Neural progenitor cell (in vitro differentiated cells): ENCODE results near the gene IL17C. TPM values are rescaled to one million over a fixed set of nuclear protein-coding genes. Genes with fewer than 3 reads are reported as not detected.

Source experiments
- DNase-seq: peaks from one replicate; pipeline ENCODE4 v3.0.0-alpha.2; 2016; ENCODE audit warnings: low spot score
- H2AFZ ChIP-seq: fragments of 200-600 bp; sonication (generic); replicated peaks from 2 replicates; pipeline ENCODE4 v1.6.1; 2016; ENCODE audit warnings: antibody characterized with exemption
- H3F3A ChIP-seq: fragments of 200-600 bp; sonication (generic); 2 replicates; pipeline ENCODE4 v1.6.1; 2016; ENCODE audit warnings: antibody characterized with exemption, low read depth
- H3K27ac ChIP-seq: fragments of 200-600 bp; sonication (generic); 2 replicates; pipeline ENCODE4 v1.5.1; 2016; ENCODE audit warnings: mild to moderate bottlenecking
- H3K27me3 ChIP-seq: fragments of 200-600 bp; sonication (generic); 2 replicates; pipeline ENCODE4 v1.6.1; 2016; ENCODE audit warnings: mild to moderate bottlenecking, moderate library complexity
- H3K36me3 ChIP-seq: fragments of 200-600 bp; sonication (generic); 2 replicates; pipeline ENCODE4 v1.5.1; 2016
- H3K4me1 ChIP-seq: fragments of 200-600 bp; sonication (generic); 2 replicates; pipeline ENCODE4 v1.6.1; 2016; ENCODE audit warnings: mixed run types
- H3K4me2 ChIP-seq: fragments of 200-600 bp; sonication (generic); 2 replicates; pipeline ENCODE4 v1.6.1; 2016
- H3K4me3 ChIP-seq: fragments of 200-600 bp; sonication (generic); 2 replicates; pipeline ENCODE4 v1.5.1; 2016
- H3K79me2 ChIP-seq: fragments of 200-600 bp; sonication (generic); 2 replicates; pipeline ENCODE4 v1.6.1; 2016; ENCODE audit warnings: low read depth
- H3K9ac ChIP-seq: fragments of 200-600 bp; sonication (generic); 2 replicates; pipeline ENCODE4 v1.6.1; 2016
- H3K9me3 ChIP-seq: fragments of 200-600 bp; sonication (generic); 2 replicates; pipeline ENCODE4 v1.5.1; 2016; ENCODE audit warnings: low read depth
- H4K20me1 ChIP-seq: fragments of 200-600 bp; sonication (generic); 2 replicates; pipeline ENCODE4 v1.6.1; 2016; ENCODE audit warnings: low read depth
- H3K27ac Mint-ChIP-seq: 3 replicates; pipeline ENCODE4 v1.8.0; 2021; ENCODE audit warnings: mixed read lengths
- H3K27me3 Mint-ChIP-seq: 2 replicates; pipeline ENCODE4 v1.8.0; 2022; ENCODE audit warnings: low read depth, mild to moderate bottlenecking, inconsistent platforms, moderate library complexity, mixed read lengths; ENCODE audit not compliant: insufficient read depth
- H3K36me3 Mint-ChIP-seq: 3 replicates; pipeline ENCODE4 v1.8.0; 2021; ENCODE audit warnings: mixed read lengths
- H3K4me1 Mint-ChIP-seq: 3 replicates; pipeline ENCODE4 v1.8.0; 2021; ENCODE audit warnings: mixed read lengths
- H3K4me3 Mint-ChIP-seq: 3 replicates; pipeline ENCODE4 v1.8.0; 2021; ENCODE audit warnings: mild to moderate bottlenecking, moderate library complexity, mixed read lengths
- H3K9me3 Mint-ChIP-seq: 3 replicates; pipeline ENCODE4 v1.8.0; 2020; ENCODE audit warnings: mixed read lengths
- EZH2 ChIP-seq: fragments of 200-600 bp; sonication (generic); IDR thresholded peaks from 2 replicates; pipeline ENCODE4 v1.6.1; 2017; ENCODE audit warnings: antibody characterized with exemption, mild to moderate bottlenecking, moderate library complexity
- EZH2phosphoT487 ChIP-seq: fragments of 200-600 bp; sonication (generic); IDR thresholded peaks from 2 replicates; pipeline ENCODE4 v1.6.1; 2017; ENCODE audit warnings: antibody characterized with exemption
- total RNA-seq: library from RNA; depleted of rRNA; stranded (reverse); fragments of >200 nt; gene quantifications from 2 replicates; pipeline ENCODE4 v1.2.3, GENCODE V29; 2015; ENCODE audit warnings: low replicate concordance
- TF ChIP-seq, protein P1 (sequence below): fragments of 200-600 bp; sonication (generic); IDR thresholded peaks from 2 replicates; pipeline ENCODE4 v1.5.1; 2017; ENCODE audit warnings: antibody characterized with exemption, mild to moderate bottlenecking

Gene IL17C
- total RNA-seq, 1 donor from 2014 or later: not detected

DNA sequence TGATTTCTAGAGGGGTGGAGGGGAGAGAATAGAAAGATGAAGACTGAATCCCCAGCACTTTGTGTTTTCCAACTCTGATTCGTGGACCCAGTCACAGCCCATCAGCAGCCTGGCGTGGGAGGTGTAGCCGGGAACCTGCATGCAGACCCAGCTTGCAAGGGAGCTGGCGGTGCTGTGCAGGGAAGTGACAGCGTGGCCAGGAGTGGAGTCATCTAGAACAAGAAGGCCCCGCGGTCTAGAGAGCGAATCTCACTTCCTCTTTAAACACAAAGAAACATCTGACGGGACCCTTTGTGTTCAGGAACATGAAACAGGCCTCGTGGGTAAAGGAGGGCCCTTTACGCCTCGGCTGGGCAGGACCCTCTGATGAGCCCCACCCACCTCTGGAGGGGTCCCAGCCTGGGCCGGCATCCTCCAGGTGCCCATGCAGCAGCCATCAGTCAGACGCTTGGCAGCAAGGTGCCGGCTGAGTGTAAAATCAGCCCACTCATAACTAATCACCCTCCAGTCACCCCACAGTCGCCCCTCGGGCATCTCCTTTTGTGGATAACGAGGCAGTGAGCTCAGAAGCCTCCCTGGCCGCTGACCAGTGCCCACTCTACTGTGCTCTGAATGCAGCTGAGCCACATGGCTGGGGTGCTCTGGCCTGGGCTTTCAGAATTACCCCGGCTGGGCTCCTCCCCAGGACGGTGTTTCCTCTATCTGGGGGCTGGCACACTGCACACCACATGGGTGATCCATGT is 43.5 kb downstream of the IL17C start:
- Histone ChIP-seq H3F3A (peaks cover 23% of the 10 kb centered on the region), H3K4me2 (no peak overlapping the region), H3K27me3 (peaks cover 32% of the 10 kb centered on the region), H3K4me3 (no peak overlapping the region), H3K79me2 (no peaks in the 10 kb centered on the region), H4K20me1 (peaks cover 2% of the 10 kb centered on the region), H3K9me3 (no peaks in the 10 kb centered on the region), H3K27ac (no peak overlapping the region), H3K36me3 (no peaks in the 10 kb centered on the region), H2AFZ (no peak overlapping the region), H3K9ac (no peak overlapping the region), H3K4me1 (peaks cover 12% of the 10 kb centered on the region)
- Mint-ChIP-seq H3K4me3 (no peak overlapping the region), H3K27me3 (peaks cover 27% of the 10 kb centered on the region), H3K9me3 (no peaks in the 10 kb centered on the region), H3K36me3 (no peaks in the 10 kb centered on the region), H3K27ac (no peak overlapping the region), H3K4me1 (peaks cover 7% of the 10 kb centered on the region)
- no peak for TF ChIP-seq EZH2
- TF ChIP-seq EZH2phosphoT487: no peak
- TF ChIP-seq, protein P1, sequence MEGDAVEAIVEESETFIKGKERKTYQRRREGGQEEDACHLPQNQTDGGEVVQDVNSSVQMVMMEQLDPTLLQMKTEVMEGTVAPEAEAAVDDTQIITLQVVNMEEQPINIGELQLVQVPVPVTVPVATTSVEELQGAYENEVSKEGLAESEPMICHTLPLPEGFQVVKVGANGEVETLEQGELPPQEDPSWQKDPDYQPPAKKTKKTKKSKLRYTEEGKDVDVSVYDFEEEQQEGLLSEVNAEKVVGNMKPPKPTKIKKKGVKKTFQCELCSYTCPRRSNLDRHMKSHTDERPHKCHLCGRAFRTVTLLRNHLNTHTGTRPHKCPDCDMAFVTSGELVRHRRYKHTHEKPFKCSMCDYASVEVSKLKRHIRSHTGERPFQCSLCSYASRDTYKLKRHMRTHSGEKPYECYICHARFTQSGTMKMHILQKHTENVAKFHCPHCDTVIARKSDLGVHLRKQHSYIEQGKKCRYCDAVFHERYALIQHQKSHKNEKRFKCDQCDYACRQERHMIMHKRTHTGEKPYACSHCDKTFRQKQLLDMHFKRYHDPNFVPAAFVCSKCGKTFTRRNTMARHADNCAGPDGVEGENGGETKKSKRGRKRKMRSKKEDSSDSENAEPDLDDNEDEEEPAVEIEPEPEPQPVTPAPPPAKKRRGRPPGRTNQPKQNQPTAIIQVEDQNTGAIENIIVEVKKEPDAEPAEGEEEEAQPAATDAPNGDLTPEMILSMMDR: no peak
- no peak for DNase-seq

DNA sequence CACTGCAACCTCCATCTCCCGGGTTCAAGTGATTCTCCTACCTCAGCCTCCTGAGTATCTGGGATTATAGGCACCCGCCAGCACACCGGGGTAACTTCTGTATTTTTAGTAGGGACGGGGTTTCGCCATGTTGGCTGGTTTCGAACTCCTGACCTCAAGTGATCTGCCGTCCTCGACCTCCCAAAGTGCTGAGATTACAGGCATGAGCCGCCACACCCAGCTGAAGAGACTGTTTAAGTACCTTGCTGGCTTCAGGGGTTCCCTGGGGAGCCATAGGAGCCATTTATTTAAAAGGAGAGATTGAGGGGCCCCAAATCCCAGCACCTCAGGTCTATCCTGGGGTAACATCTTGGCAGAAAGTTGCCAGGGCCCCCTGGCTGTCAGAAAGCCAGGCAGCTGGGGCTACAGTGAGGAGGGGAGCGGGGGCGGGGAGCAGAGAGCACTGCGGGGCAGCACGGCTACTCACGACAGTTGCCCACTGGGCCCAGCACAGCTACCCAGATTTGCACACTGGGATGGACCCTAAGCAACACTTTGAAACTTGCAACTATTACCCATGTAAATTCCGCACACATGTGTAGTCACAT is 46.3 kb downstream of the IL17C start:
- Histone ChIP-seq H3K27me3 (peaks cover 58% of the 10 kb centered on the region), H3K36me3 (no peaks in the 10 kb centered on the region), H3F3A (peaks cover 29% of the 10 kb centered on the region), H3K4me2 (peak overlapping the region; percentile 85), H3K9me3 (no peaks in the 10 kb centered on the region), H3K4me1 (peaks cover 16% of the 10 kb centered on the region), H3K4me3 (no peak overlapping the region), H2AFZ (no peak overlapping the region), H3K9ac (no peak overlapping the region), H3K79me2 (no peaks in the 10 kb centered on the region), H3K27ac (no peak overlapping the region), H4K20me1 (peaks cover 7% of the 10 kb centered on the region)
- DNase-seq: no peak
- H3K4me1 Mint-ChIP-seq: peaks cover 7% of the 10 kb centered on the region
- H3K36me3 Mint-ChIP-seq: no peaks in the 10 kb centered on the region
- TF ChIP-seq, protein P1: no peak
- TF ChIP-seq EZH2phosphoT487: no peak
- TF ChIP-seq EZH2: no peak
- H3K27me3 Mint-ChIP-seq: peaks cover 42% of the 10 kb centered on the region
- no peaks in the 10 kb centered on the region for H3K9me3 Mint-ChIP-seq
- H3K4me3 Mint-ChIP-seq: no peak overlapping the region
- H3K27ac Mint-ChIP-seq: no peak overlapping the region

DNA sequence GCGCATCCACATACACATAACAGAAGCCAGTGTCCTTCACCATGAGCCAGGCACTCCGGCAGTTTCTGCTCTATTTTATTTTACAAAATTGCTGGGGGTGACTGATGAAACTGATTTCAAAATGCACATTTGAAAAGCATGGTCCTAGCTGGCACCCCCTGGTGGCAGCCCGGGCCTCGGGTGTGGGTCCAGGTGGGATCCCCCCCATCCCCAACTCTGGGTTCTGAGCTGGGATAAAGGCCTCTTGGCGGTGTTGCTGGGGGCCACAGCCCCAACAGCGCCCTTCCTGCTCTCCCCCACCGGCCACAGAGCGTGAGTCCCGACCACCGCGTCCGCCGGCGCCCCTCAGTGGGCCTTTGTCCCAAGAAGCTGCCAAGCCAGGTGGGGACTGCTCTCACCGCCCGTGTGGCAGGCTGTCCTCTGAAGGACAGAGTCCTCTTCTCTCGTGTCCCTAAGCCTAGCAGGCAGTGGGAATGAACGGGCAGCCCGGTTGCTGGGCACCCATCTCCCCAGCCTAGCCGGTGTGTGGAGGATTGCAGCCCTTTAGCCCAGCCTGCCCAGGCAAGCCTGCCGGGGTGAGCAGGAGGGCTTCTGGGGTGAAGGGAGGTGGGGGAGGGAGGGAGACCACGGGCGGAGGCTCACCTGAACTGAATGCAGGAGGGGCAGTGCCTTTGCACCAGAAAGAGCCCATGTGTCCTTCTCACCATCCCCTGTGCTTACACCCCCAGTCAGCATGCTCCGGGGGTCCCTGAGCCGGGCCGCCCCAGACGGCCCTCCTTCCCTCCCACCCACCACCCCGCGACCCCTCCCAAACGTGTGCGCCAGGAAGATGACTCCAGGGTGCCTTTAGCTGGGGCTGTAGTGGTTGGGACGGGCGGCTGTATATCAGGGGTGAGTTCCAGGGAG is 47.0 kb downstream of the IL17C start:
- H3K36me3 ChIP-seq: no peaks in the 10 kb centered on the region
- H2AFZ ChIP-seq: peak overlapping the region; percentile 78
- no peaks in the 10 kb centered on the region for H3K9me3 ChIP-seq
- H3K4me1 Mint-ChIP-seq: peaks cover 7% of the 10 kb centered on the region
- peaks cover 58% of the 10 kb centered on the region for H3K27me3 ChIP-seq
- H4K20me1 ChIP-seq: peaks cover 7% of the 10 kb centered on the region
- peak; percentile 25 for TF ChIP-seq EZH2
- TF ChIP-seq, protein P1: peak; percentile 70
- TF ChIP-seq EZH2phosphoT487: no peak
- H3F3A ChIP-seq: peaks cover 29% of the 10 kb centered on the region
- no peak overlapping the region for H3K4me3 Mint-ChIP-seq
- H3K27ac Mint-ChIP-seq: no peak overlapping the region
- H3K9ac ChIP-seq: no peak overlapping the region
- DNase-seq: peak; percentile 52
- peaks cover 42% of the 10 kb centered on the region for H3K27me3 Mint-ChIP-seq
- H3K4me3 ChIP-seq: peak overlapping the region; percentile 66
- H3K36me3 Mint-ChIP-seq: no peaks in the 10 kb centered on the region
- H3K9me3 Mint-ChIP-seq: no peaks in the 10 kb centered on the region
- H3K4me1 ChIP-seq: peaks cover 16% of the 10 kb centered on the region
- H3K27ac ChIP-seq: no peak overlapping the region
- peak overlapping the region; percentile 85 for H3K4me2 ChIP-seq
- no peaks in the 10 kb centered on the region for H3K79me2 ChIP-seq
